Lung microvascular endothelial cell (primary cell): ENCODE data around the gene GABRD. TPM values are rescaled to one million over a fixed set of nuclear protein-coding genes. Genes with fewer than 3 reads are reported as not detected.

Experiments
- DNase-seq, 2 donors: peaks; one replicate each; pipeline versions ENCODE4 v3.0.0 to v3.0.0-alpha.2; 2010; ENCODE audit warnings: low read depth in 2 of 2
- total RNA-seq: library from RNA; depleted of rRNA; stranded (reverse); fragments of >200 nt; gene quantifications from 2 replicates; pipeline ENCODE4 v1.2.1, GENCODE V29; 2014

GABRD gene
- total RNA-seq, 1 donor from 2014 or later: 0.20 TPM

GRCh38 chr1:1984560-1985070 is 34.5 kb upstream of the GABRD start:
- no peak for DNase-seq

- no peak for DNase-seq
These were observed 33.6 kb upstream of the GABRD start for GRCh38 chr1:1985375-1986050.

- DNase-seq: no peak
These were observed 32.5 kb upstream of the GABRD start for GRCh38 chr1:1986451-1987141.

- no peak for DNase-seq
These were observed 32.0 kb upstream of the GABRD start for GRCh38 chr1:1987142-1987510.

GRCh38 chr1:1988061-1988945 is 30.8 kb upstream of the GABRD start:
- no peak for DNase-seq

- peak; percentile 11 to 17 for DNase-seq
These were observed 30.0 kb upstream of the GABRD start for GRCh38 chr1:1989102-1989542.

DNA sequence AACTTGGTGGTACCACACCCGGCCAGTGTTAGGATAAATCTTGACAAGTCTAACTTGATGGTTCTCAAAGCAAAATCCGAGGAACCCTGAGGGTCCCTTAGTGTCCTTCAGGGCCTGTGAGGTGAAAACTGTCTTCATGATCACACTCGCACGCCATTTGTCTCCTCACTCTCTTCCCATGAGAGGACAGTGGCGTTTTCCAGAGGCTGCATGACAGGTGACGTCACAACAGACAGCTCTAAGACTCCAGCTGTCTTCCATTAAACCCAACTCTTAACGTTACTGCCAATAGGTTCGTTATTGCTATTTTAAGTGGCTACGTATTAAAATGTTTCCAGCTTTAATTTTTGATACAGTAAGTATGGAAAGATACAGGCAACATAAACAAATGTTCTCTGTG is 29.4 kb upstream of the GABRD start:
- DNase-seq: no peak

DNA sequence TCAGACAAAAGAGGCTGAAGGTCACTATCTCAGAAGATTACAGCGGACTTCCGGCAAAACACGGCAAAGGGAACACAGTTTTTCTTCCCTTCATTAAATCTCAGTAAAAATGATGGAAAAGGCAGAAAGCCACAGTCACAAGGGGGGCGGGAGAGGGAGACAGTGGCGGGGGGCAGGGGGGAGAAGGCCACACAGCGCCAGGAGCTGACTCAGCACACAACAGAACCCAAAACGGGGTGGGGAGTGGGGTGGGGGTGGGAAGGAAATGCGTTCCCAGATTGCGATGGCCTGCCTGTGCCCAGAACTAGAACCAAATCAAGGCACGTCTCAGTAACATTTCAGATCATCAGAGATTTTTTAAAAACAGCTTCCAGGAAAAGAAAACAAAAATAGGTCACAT is 28.9 kb upstream of the GABRD start:
- DNase-seq: no peak

GRCh38 chr1:1994536-1994935 is 24.6 kb upstream of the GABRD start:
- no peak for DNase-seq

DNA sequence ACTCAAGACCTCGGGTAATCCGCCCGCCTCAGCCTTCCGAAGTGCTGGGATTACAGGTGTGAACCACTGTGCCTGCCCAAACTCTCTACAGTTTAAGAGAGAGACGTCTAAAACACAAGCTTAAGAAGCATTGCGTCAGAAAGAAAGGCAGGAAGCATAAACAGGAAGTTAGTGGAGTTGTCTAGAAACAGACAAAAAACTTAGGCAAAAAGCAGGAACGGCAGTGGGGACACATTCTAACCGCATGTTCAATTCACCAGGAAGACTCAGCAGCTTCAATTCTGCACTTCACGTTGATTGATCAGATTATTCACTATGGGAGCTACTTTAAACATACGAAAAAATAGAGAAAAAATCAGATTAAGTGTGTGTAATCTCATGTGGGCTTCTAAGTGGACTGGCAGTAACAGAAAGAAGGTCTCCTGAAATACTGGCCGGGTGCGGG is 22.9 kb upstream of the GABRD start:
- peak in 1 of 2 donors; percentile 31 for DNase-seq

DNA sequence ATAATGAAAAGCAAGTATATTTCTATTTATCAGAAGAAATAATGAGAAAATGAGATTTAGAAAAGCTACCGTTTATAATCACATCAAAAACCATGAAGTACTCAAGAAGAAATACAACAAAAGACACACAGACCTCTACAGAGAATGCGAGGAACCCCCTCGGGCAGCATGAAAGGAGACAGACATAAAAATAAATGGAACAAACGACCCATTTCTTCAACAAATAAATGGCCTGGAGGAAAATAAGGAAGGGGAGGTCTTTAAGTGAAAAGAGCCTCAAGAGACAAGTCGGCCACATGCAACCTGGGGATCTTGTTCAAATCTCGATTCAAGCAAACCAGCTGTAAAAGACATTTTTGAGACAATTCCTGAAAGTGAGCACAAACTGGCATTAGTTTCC is 21.6 kb upstream of the GABRD start:
- no peak for DNase-seq

GRCh38 chr1:2000432-2000831 is 18.7 kb upstream of the GABRD start:
- DNase-seq: no peak

DNA sequence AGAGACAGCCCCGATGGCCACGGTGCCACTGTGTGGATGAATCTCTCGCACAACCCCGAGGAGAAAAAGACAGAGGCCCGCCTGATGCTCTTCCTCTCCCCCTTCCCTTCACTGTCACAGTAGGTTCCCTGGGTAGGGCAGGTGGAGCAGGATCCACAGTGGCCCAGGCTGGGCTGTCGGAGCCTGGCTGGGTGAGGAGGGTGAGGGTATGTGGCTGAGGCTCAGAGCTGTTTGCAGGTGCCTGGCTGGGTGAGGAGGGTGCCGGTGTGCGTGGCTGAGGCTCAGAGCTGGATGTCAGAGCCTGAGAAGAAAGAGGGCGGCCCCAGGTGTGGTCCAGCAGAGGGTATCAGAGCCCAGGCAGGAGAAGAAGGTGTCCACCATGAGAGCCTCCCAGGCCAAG is 18.3 kb upstream of the GABRD start:
- no peak for DNase-seq

- DNase-seq: no peak
These were observed 17.3 kb upstream of the GABRD start for GRCh38 chr1:2001773-2002411.

DNA sequence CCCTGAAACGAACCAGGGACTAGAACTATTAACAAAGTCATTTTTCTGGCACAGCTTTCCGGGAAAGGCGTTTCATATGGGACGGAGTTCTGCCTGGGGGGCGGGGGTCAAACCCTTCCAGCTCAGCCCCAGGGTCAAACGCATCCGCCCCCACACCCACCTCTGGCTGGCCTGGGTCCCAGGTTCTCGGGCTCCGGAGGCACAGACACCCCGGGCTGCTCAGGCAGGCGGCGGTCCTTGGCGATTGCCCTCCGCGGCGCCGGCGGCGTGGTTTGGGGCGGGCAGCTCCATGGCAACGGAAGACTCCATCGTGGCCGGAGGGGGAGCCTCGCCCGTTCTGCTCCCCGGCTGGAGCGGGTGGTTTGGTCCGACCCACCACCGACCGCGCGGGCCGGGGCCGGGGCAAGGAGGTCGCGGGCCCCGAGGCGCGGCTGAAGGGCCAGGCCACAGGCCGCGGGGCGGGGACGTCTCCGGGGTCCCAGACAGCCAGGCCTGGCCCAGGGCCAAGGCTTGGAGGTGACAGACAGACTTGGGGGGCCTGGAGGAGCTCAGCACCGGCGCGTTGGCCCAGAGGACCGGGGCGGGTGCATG is 15.5 kb upstream of the GABRD start, which contains the start of gene CFAP74:
CFAP74 (minus strand) TSS at position 246 of the 591 bp plus-strand sequence. CDS start 12,830 bp downstream, outside the sequence.
- DNase-seq: peak; percentile 12 to 68

DNA sequence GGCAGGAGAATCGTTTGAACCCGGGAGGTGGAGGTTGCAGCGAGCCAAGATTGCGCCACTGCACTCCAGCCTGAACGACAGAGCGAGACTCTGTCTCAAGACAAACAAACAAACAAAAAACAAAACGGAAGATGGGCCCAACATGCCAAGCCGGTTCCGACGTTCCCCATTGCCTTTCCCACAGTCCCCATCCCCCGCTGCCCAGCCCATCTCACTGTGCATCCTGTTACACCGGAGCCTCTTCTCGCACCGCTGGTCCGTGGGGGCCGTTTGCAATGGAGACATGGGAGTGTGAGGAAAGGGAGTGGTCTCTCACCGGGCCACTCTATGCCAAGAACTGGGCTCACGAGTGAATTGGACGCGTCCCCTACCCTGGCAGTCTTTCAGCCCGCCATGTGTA is 14.3 kb upstream of the GABRD start:
- no peak for DNase-seq

DNA sequence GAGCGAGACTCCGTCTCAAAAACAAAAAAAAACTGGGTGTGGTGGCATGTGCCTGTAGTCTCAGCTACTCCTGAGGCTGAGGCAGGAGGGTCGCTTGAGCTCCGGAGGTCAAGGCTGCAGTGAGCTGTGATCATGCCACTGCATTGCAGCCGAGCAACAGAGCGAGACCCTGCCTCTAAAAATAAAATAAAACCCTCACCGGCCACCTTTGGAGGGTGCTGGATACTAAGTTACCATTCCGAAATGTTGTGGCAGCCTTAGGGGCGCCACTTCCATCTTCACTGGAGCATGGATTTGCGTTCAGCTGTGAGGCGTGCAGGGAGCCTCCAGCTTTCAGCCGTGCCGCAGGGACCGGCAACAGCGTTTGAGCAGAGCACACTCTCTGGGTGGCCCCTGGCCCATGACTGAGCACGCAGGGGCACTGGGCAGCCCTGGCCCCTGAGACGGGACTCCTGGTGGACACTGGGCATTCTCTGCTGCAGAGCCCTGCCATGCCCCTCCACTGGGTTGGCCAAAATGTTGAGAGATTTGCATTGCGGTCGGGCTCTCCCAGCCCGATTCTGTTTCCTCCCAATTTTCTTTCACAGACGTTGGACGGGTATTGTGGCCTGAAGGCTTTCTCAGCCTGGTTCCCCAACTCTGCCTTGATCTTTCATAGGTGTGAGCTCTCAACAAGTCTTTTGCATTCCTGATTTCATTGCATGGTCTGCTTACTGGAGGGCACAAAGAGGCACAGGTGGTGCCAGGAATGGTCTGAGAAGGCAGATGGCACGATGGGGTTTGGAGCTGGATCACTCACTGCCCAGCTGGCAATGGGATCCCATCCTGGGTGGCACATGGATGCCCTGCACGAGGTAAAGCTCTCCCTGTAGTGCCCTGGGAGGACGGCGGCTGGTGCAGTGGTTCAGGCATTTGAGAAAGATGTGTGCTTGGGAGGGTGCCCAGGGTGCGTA is 9.8 kb upstream of the GABRD start:
- DNase-seq: no peak

- DNase-seq: no peak
These were observed 5.0 kb upstream of the GABRD start for GRCh38 chr1:2014181-2014580.
